Hypothalamus (tissue), 51 donors: Measurements from ENCODE around the gene EPN2.

ENCODE experiments used
- DNase-seq, 51 donors: peaks; one replicate each; lab custom pipeline; 2025; lab: John Stamatoyannopoulos, UW

Gene EPN2

DNA sequence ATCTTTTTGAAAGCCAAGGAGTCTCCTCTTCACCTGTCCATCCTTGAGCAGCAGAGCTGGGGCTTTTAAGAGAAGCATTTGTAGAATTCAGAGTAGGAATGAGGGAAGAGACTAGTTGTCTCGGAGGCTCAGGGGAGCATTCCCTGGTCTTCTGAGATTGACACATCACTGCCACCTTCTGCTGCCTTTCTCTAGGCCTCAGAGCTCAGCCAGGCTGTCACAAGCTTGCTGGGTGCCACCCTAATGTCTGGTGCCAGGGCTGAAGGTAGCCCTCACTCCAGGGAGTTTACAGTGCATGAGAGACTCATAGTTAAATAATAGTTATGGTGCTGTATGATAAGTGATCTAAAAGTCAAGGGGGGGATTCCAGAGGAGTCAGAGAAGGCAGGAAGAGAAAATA is 85.7 kb downstream of the EPN2 start:
- no peak for DNase-seq

DNA sequence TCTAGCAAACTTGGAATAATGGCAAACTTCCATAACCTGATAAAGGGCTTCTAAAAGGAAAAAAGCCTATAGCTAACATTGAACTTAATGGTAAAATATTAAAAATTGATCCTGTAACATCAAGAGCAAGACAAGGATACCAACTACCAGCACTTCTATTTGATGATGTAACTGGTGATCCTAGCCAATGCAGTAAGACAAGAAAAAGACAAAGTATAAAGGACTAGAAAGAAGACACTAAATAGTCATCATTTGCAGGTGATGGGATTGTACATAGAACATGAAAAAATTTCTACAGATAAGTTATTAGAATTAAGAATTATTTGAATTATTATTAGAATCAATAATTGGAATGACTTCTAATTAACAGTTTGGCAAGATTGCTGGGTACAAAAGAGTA is 88.4 kb downstream of the EPN2 start:
- DNase-seq, result no peak

DNA sequence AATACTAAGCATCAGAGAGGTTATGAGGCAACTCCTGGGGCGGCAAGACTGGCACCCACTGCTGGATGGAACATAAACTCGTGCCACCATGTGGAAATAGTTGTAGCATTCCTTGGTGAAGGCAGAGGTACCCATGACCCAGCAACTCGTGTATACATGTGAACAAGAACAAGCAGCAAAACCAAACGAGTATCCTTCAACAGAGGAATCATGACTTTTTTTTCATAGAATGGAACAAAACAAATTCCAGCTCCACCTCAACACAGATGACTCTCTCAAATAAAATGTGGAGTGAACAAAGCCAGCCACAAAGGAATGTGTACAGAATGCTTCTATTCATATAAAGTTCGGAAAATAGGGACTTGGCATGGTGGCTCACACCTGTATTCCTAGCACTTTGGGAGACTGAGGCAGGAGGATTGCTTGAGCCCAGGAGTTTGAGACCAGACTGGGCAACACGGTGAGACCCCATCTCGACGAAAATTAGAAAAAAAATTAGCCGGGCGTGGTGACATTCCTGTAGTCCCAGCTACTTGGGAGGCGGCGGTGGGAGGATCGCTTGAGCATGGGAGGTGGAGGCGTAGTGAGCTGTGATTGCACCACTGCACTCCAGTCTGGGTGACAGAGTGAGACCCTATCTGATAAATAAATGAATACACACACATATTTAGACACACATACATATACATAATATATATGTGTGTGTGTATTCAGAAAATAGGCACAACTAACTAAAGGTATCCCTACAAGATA is 90.0 kb downstream of the EPN2 start:
- DNase-seq, result no peak

DNA sequence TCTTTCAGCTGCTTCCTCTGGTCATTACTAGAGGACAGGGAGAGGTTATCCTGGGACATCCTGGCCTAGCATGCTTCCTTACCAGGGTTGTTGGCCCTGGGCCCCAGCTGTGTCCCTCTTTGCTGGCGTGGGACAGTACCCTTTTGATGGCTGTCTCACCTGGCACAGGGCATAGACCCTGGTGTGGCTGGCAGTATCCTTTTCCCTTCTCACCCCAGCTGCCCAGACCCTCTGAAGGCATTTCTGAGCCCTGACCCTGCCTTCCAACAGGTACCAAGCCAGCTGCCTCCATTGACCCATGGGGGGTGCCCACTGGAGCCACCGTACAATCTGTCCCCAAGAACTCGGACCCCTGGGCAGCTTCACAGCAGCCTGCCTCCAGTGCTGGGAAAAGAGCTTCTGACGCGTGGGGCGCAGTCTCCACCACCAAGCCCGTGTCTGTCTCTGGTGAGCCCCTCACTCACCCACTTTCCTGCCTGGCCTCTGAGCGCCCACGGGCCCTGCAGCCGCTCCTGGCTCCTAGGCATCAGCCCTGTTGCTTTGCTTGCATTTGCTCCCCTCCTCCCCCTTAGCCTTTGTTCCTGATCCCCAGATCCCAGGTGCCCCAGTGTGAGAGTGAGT is 91.4 kb downstream of the EPN2 start:
- no peak for DNase-seq

DNA sequence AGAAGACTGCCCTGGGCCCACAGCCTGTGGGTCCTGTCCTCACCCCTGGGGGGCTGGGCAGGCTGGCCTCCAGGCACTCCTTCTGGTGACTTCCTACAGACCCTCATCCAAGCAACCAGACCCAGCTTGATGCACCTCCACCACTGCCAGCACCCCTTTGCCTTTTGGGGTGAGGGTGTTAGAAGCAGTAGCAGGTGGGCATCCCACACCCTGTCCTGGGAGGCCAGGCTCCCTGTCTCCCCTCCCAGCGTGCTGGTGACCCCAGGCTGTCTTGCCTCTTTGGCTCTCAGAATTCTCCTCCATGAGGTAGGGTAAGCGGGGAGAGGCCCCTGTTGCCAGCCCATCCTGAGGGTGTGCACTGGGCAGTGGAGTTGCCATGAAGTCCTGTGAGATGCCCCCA is 92.0 kb downstream of the EPN2 start:
- no peak for DNase-seq

DNA sequence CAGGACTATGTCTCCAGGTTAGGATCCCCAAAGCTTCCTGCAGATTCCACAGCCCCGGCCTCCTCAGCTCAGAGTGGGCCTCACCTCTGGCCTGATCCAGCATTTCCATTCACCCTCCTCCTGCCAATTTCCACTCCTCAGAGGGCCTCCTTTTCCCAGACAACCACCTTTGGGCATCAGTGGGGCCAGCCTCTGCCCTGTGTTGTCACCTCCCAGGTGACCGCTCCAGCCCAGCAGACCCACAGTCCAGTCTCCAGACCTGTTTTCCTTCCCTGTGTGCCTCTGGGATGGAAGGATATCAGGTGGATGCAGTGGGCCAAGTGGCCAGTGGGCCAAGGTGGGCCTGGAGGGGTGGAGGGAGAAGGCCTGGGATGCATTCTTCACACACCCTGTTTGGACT is 92.7 kb downstream of the EPN2 start:
- DNase-seq, result no peak

DNA sequence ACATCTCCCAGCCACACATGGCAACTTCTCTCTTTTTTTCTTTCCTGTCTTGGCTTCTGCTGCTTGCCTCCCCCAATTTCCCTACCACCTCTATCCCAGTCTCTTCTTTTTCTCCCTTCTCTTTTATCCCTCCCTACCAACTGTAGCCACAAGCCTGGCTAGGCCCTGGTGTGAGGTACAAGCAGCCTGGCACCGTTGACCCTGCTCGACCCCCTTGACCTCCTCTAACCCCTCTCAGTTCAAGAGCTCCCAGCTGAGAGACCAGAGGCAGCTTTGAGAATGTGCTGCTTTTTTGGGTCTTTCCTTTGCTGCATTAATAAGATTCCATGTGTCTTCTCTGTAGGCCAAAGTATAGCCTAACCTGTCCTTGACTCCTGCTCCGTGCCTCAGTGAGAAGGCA is 93.1 kb downstream of the EPN2 start:
- no peak for DNase-seq

DNA sequence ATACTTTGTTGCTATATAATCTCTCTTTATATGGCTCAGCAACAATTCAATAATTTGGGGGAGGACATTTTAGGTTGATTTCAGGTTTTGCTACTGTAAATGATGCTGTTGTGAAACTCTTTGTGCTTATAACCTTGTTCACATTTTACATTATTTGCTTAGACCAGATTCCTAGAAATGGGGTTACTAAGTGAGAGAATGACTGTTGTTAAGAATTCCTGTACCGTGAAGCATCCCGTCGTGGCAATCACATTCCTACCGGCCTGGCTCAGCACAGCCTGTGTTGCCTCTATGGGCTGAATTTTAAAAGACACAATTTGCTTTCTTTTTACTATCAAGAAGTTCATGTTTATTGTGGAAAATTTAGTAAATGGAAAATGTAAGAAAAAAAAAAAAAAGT is 94.0 kb downstream of the EPN2 start:
- DNase-seq, result no peak

DNA sequence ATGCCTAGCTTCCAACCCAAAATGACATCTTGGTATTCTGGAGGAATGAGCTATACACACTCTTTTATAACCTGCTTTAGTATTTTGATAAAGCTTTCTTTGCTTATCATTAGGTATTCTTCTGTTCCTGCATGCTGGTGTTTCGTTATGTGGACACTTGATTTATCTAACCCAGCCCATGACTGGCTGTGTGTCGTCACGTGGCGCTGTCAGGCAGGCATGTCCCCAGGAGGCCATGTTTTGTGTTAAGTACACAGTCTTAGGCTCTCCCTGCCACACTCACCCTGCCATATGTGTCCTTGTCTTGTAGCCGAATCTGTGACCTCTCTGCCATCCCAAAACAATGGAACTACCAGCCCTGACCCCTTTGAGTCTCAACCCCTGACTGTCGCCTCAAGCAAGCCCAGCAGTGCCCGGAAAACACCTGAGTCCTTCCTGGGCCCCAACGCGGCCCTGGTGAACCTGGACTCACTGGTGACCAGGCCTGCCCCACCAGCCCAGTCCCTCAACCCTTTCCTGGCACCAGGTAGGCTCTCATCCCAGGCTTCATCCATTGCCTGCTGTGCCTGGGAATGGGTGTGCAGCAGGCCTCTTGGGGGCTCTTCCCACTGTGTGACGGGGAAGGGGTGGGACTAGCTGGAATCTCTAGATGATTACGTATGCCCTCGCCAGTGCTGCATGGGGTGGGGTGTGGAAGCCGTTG is 94.5 kb downstream of the EPN2 start:
- no peak for DNase-seq

DNA sequence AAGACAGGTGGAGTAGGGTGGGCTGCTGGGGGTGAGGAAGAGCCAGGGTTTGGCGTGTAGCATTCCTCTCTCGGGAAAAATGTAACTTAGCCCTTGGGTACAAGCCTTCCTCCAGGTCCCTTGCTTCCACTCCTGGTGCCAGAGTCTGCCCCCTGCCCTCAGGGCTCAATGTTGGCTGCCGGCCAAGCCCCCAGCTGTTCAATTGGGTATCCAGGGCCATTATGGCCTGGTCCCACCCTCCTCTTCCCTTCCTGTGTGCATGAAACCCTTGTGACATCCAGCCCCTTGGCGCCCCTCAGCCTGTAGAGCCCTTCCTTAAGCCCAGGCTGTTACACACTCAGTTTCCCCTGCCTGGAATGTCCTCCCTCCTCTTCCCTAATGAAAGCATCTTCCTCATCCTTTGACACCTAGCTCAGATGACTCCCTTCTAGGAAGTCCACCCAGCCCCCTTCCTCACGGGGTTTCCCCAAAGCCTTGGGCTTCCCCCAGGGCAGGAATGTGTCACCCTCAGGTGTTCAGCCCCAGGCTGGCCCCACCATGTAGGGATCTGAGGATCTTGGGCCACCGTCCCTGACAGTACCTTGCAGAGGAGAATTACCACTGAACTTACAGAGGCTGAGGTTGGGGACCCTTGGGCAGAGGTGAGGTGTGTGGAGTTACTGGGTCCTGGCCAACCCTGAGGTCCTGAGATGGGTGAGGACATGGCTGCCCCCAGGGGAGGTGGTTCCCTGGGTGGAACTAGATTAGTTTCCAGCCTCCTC is 95.4 kb downstream of the EPN2 start:
- no peak for DNase-seq

DNA sequence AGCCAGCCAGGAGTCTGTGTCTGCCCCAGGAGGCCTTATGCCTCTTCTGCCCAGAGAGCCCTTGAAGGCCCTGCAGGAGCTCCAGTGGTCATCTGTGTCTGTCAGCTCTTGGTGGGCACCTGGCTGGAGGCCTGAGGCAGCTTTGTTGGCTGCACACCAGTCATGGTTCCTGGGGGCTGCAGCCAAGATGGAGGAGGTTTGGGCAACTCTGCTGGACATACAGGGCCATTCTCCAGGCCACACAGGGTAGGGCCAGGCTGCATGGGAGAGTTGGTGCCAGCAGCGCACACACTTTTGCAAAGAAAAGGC is 95.9 kb downstream of the EPN2 start:
- DNase-seq, result no peak

DNA sequence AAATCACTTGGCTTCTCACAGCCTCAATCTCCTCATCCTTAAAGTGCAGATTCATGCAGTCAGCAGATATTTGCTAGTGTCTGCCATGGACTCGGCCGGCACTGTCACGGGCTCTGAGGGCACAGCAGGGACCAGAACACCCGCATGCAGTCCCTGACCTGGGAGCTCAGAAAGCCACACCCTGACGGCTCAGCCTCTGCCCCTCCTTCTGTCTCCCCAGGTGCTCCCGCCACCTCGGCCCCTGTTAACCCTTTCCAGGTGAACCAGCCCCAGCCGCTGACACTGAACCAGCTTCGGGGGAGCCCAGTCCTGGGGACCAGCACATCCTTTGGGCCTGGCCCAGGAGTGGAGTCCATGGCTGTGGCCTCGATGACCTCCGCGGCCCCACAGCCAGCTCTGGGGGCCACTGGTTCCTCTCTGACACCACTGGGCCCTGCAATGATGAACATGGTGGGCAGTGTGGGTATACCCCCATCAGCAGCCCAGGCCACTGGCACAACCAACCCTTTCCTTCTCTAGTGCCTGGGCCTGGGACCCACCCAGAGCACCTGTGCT is 96.6 kb downstream of the EPN2 start:
- DNase-seq, result no peak

DNA sequence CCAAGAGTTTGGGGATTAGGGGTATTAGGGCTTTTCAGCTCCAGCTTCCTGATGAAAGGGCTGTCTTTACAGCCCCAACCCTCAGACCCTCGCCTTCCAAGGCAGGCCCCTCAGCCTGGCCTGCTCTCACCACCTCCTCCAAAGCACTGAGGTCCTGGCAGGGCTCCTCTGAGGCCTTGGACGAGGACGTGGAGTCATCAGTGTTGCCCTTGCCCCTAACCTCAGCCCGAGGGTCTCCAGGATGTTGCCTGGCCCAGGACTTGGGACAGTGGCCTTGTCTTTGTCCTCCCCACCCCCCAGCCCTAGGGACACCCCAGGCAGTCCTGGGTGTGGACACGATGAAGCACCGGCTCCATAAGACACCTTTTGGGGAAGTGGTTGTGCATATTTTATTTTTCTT is 97.2 kb downstream of the EPN2 start:
- no peak for DNase-seq

DNA sequence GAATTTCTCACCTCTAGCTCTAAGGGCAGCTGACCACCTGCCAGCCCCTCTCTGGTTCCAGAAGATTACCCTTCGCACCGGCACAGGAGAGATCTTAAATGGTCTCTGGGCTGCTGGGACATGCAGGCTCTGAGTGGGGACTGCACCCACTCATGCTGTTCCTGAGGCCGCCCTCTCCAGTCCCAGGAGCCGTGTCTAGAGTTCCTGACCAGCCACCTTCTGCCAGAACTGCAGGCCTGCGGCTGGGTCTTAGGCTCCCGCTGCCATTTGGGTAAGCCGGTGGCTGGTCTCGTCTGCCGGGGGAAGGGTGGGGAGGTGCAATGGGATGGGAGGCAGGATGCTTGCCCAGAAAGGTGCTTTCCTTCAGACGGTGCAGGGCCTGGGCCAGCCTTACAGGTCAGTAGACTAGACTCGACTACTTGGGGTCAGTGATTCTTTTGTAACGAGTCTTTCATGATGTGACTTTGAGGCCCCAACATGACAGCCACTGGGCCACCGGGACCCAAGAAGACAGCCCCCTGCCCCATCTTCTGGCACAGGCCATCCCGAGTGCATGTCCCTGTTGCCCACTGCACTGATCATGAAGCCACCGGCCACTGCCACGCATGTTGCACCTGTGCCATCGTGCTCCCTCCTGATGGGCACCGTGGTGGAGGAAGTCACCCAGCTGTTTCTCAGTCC is 98.9 kb downstream of the EPN2 start:
- DNase-seq, result no peak

DNA sequence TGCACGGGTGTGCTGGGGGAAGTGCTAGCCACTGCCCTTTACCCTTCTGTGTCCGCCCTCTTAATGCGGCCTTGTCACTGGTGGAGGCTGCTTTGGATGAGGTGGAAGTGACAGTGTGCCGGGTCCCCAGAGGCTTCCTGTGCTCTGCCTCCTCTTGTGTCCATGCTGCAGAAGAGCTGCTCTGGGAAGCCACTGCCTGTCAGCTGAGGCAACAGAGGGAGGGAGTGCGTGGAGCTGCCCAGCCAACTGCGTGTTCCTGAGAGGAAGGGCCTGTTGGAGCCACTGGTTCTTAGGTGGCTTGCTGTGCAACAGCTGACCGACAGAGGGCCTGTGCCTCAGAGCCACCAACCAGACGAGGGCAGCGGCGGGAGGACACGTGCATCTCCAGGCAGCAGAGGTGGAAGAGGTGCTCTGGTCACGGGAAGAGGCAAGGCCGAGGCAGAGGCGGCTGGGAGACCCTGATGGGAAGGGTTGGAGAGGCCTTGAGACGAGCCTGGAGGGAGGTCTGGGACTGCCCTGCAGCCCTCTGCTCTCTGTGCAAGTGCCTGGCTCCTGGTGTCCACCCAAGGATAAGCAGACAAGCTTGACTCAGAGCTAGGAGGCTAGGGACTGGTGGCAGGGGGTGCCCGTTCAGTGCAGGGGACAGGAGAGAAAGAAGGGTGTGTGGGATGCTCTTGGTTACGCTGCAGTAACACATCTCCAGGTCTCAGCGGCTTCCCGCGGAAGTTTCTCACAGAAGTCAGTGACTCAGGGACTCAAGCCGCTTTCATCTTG is 100.0 kb downstream of the EPN2 start:
- peak in 24 of 51 donors; percentile 24 to 76 (median 52) for DNase-seq

DNA sequence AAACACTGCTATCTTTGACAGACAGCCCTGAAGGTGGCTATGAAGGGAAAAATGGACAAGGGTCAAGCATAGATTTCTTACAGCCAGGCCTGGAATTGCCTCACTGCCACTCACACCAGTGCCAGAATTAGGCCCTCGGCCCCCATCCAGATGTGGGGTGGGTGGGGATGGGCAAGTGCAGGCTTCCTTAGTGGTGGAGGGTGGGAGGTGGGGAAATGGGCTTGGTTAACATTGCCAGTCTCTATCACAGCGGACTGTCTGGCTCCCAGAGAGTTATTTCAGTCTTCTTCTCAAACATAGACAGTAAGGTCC is 100.5 kb downstream of the EPN2 start:
- DNase-seq, result peak in 1 of 51 donors; percentile 51

DNA sequence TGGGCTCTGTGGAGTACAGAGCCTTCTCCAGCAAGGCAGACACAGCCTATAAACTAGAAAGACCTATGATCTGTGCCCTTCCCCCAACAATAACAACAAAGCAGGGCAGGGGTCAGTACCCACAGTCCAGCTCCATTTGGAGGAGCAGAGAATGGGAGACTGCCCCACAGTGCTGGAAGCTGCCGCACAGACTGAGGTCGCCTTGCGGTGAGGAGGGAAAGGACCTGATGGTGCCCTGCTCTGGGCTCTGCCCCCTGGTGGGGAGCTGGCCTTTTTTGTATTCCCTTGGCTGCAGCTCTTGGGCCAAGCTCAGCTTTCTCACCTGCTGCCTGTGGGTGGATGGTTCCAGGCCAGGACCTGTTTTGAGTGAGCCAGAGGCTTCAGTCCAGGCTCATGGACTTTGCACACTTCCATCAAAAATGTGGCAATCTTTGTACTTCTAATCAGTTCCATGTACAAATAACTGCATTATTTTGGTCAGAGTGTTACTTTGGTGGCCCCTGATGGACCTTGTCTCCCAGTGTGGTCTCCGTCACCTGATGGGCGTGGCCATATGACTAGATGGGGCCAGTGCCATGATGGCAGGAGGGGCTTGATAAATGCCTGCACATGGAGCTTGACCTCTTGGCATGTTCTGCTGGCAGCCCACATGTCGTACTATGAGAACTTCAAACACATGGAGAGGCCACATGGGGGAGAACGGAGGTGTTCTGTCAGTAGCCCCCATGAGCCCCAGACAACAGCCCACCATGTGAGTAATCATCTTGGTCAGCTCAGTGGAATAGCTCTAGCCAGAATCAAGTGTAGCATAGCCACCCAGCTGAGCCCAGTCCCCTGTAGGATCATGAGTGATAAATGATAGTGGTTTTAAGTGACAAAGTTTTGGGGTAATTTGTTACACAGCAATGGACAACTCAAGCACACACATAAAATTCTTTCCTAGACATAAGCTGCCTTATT is 101.1 kb downstream of the EPN2 start:
- DNase-seq, result peak in 18 of 51 donors; percentile 26 to 69 (median 43)

DNA sequence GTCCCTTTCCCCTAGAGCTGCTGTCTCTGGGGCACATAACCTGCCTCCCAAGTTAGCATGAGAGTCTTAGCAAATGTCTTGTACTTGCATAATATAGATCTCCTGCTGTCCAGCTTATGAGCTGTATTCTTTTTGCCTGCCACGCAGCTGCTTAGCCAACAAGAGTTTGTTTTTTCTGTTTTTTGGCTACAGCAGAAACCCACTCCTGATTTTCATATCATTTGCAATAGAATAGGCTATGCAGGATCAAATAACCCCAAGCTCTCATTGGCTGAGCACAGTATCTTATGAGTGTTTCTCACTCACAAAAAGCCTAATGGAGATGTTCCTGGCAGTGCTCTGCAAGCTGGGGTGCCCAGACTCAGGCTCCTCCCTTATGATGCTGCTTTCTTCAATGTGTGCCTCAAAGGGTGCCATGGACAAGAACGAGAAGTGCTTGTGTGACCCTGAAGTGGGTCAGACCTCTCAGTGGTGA is 102.2 kb downstream of the EPN2 start:
- peak in 1 of 51 donors; percentile 15 for DNase-seq

DNA sequence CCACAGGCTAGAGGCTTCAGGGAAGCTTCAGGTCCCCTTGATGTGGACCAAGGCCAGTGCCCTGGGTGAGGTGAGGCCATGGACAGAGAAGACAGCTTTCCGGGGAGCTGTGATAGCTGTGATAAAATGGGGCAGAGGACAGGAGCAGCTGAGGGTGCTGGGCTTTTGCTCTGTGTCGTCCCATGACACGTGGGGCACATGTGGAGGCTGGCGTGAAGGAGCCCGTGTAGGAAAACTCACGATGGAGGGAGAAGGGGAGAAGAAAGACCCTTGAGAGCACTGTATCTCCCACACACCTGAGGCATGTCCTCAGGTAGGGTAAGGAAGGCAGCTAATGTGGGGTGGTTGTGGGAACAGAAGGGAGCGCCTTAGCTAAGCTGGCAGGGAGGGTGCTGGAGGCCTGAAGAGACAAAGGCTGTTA is 104.1 kb downstream of the EPN2 start:
- DNase-seq, result no peak
